GM23338 (cell line): ENCODE measurements around the gene ARCN1.

ENCODE experiments used
- CREB1 ChIP-seq: fragments of 250-450 bp; sonication (Bioruptor Pico); IDR thresholded peaks from 2 replicates; pipeline ENCODE4 v1.5.0; 2020; ENCODE audit warnings: low read depth, mild to moderate bottlenecking, moderate library complexity
- CTCF ChIP-seq, 2 experiments: fragments of 200-600 bp in 1 of 2; sonication (generic) in 1 of 2; conservative IDR thresholded peaks; 2 replicates each; pipeline versions ENCODE4 v1.5.1 to v1.6.1; 2016 to 2017; ENCODE audit warnings: antibody characterized with exemption in 2 of 2, low read depth in 2 of 2, mild to moderate bottlenecking in 2 of 2, moderate library complexity in 1 of 2
- EZH2 ChIP-seq: fragments of 200-600 bp; sonication (generic); IDR thresholded peaks from one replicate; pipeline ENCODE4 v1.8.0; 2017; ENCODE audit warnings: antibody characterized with exemption, mild to moderate bottlenecking, low read depth; ENCODE audit not compliant: unreplicated experiment
- EZH2phosphoT487 ChIP-seq: fragments of 200-600 bp; sonication (generic); IDR thresholded peaks from one replicate; pipeline ENCODE4 v1.8.1; 2018; ENCODE audit warnings: antibody characterized with exemption; ENCODE audit not compliant: unreplicated experiment
- JUNB ChIP-seq: IDR thresholded peaks from one replicate; pipeline ENCODE4 v1.6.1; 2016; ENCODE audit warnings: antibody characterized with exemption; ENCODE audit not compliant: unreplicated experiment
- NANOG ChIP-seq: IDR thresholded peaks from 2 replicates; pipeline ENCODE4 v1.6.1; 2016; ENCODE audit warnings: antibody characterized with exemption, borderline replicate concordance
- POLR2AphosphoS5 ChIP-seq: IDR thresholded peaks from 2 replicates; pipeline ENCODE4 v1.6.1; 2016; ENCODE audit warnings: antibody characterized with exemption, low read depth
- REST ChIP-seq: IDR thresholded peaks from one replicate; pipeline ENCODE4 v1.6.1; 2018; ENCODE audit warnings: antibody characterized with exemption; ENCODE audit not compliant: unreplicated experiment
- STAT1 ChIP-seq: IDR thresholded peaks from one replicate; pipeline ENCODE4 v1.6.1; 2016; ENCODE audit warnings: antibody characterized with exemption; ENCODE audit not compliant: unreplicated experiment
- ZNF114 ChIP-seq: fragments of 250-450 bp; sonication (Bioruptor Pico); IDR thresholded peaks from 2 replicates; pipeline ENCODE4 v1.5.0; 2020; ENCODE audit warnings: mild to moderate bottlenecking, moderate library complexity
- ZNF462 ChIP-seq: fragments of 250-450 bp; sonication (Bioruptor Pico); IDR thresholded peaks from 2 replicates; pipeline ENCODE4 v1.5.0; 2020; ENCODE audit warnings: mild to moderate bottlenecking, moderate library complexity

- no peak for TF ChIP-seq CTCF (conservative IDR thresholded peaks at IDR 0.05; ENCODE audit: low read depth in 2 of 2)
- TF ChIP-seq CREB1 (CRISPR knock-in tag) = no peak
- no peak for TF ChIP-seq EZH2phosphoT487
- TF ChIP-seq EZH2 = no peak
- TF ChIP-seq POLR2AphosphoS5 = no peak
- TF ChIP-seq JUNB = no peak
- TF ChIP-seq ZNF462 = no peak
- no peak for TF ChIP-seq REST
- TF ChIP-seq NANOG = no peak
- no peak for TF ChIP-seq STAT1
- TF ChIP-seq ZNF114 = no peak
Measured at GRCh38 chr11:118621784-118622375, 49.7 kb downstream of the ARCN1 start.
